Measurements from ENCODE around the gene DLK1.

The DLK1 gene

GRCh38 chr14:100736269-100737180 lies 9.8 kb downstream of the DLK1 start:
- no peak for DNase-seq

- DNase-seq: no peak
Observed at GRCh38 chr14:100737526-100737925, 10.8 kb downstream of the DLK1 start.

DNA sequence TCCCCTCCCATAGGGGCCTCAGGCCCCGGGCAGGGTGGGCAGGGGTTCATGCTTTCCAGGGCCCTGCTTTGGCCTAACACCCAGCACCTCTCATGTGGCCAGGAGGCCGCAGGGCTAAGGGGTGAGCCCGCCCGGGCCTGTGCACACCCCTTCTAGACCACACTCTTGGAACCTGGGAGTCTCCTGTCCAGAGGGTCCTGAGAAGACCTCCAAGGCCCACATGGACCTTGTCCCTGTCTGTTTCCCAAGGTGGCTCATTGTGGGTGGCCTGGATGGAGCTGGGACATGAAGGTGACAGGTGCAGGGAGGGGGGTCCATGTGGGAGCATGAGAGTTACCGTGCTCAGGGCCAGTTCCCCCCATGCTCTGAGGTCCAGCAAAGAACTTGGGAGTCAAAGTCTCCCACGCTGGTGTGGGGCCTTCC lies 11.6 kb downstream of the DLK1 start:
- no peak for DNase-seq

- no peak for DNase-seq
Observed at GRCh38 chr14:100738704-100739131, 12.0 kb downstream of the DLK1 start.

DNA sequence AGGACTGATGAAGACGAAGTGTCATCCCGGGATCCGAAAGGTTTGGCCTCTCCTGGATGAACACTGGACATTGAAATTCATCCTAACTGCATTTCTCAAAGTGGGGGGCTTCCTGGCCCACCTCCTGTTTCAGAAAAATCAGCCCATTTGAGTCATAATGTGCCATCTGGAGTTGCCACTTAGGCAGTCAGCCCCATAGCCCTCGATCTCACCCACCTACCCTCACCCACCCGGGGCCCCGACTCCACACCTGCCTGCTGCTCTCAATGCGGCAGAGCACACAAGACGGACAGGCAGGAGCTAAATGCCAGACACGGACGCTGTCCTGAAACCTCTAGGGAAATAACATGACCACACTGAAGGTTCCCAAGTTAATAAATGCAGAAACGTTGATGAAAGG lies 12.6 kb downstream of the DLK1 start:
- no peak for DNase-seq

GRCh38 chr14:100740196-100740825 lies 13.6 kb downstream of the DLK1 start:
- DNase-seq: no peak

- DNase-seq: no peak
Observed at GRCh38 chr14:100740929-100741328, 14.2 kb downstream of the DLK1 start.

DNA sequence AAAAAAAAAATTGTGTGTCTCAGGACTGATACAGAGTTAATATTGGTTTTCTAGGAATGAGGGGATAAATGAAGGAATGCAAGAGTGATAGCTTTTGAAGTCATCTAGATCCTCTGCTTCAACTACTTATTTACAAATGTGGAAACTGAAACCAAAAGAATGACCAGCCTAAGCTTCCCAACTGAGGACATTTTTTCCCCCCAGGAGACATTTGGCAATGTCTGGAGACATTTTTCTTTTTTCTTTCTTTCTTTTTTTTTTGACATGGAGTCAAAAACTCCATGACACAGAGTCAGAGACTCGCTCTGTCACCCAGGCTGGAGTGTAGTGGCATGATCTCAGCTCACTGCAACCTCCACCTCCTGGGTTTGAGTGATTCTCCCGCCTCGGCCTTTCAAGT lies 15.3 kb downstream of the DLK1 start:
- DNase-seq: no peak

DNA sequence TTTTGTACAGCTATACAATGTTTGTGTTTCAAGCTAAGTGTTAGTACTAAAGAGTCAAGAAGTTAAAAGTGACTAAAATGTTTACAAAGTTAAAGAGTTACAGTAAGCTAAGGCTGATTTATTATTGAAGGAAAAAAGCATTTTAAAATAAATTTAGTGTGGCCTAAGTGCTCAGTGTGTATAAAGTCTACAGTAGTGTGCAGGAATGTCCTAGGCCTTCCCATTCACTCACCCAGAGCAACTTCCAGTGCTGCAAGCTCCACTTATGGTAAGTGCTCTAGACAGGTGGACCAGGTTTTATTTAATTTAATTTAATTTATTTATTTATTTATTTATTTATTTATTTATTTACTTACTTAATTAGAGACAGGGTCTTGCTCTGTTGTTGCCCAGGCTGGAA lies 19.6 kb downstream of the DLK1 start:
- no peak for DNase-seq

DNA sequence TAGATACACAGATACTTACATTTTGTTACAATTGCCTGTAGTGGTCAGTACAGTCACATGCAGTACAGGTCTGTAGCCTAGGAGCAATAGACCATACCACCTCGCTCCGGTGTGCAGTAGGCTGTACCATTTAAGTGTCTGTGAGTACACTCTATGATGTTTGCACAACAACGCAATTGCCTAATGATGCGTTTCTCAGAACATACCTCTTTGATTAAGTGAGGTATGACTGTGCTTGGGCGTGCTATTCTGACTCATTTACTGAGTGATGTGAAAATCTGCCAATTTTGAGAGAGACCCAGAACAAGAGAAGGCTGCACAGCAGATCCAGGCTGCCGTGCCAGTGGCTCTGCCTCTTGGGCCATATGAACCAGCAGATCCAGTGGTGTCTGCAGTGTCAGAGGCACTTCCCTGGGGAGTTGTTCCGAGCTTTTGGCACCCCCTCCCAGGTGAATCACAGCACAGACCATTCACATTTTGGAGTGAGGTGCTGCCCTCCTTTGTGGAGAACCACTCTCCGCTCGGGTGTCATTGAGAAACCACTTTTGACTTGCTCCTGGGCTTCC lies 20.4 kb downstream of the DLK1 start:
- no peak for DNase-seq

DNA sequence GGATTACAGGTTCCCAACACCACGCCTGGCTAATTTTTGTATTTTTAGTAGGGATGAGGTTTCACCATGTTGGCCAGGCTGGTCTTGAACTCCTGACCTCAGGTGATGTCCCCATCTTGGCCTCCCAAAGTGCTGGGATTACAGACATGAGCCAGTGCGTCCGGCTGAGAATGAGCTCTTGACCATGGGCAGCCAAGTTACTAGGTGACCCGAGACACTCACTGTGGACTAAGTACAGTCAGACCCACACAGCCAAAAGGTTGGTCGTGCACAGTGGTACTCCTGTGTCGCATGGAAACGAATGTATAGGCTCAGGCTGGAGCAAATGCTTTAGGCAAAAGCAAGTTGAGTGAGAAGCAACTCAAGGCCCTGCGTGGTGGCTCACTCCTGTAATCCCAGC lies 21.0 kb downstream of the DLK1 start:
- no peak for DNase-seq

DNA sequence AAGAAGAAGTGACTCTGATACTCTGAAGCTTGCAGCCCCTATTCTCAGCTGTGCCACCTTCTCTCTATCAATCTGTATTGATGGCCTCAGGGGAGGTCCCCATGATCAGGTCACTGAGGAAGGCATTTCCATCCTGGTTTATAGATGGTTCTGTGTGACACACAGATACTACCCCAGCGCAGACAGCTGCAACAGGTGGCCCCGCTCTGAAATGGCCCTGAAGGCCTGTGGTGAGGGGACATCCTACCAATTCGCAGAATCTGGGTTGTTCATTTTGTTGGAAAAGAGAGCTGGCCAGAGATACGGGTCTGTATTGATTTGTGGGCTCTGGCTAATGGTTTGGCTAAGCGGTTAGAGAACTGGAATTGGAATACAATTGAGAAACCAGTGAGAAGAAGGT lies 21.7 kb downstream of the DLK1 start:
- no peak for DNase-seq

- no peak for DNase-seq
Observed at GRCh38 chr14:100748944-100749343, 22.3 kb downstream of the DLK1 start.

DNA sequence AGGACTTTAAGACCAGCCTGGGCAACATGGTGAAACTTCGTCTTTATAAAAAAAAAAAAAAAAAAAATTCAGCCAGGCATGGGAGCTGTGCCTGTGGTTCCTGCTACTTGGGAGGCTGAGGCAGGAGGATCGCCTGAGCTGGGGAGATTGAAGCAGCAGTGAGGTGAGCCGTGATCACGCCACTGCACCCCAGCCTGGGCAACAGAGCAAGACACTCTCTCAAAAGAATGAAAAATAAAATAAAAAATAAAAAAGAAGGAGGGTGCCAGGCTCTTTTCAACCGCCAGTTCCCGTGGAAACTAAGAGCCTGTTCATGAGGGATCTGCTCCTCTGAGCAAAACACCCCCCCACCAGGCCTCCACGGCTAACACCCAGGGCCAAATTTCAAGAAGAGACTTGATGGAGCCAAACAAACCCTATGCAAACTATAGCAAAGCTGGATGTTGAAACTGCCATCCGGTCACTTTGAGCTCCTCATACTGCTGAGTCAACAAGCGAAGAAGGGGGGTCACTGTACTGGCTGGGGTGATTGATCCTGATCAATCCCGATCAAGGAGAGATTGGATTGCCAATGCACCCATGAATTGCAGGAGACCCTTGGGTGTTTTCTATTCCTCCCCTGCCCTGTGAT lies 23.4 kb downstream of the DLK1 start:
- no peak for DNase-seq

GRCh38 chr14:100750762-100751699 lies 24.3 kb downstream of the DLK1 start:
- no peak for DNase-seq

- DNase-seq: no peak
Observed at GRCh38 chr14:100754020-100754419, 27.3 kb downstream of the DLK1 start.

DNA sequence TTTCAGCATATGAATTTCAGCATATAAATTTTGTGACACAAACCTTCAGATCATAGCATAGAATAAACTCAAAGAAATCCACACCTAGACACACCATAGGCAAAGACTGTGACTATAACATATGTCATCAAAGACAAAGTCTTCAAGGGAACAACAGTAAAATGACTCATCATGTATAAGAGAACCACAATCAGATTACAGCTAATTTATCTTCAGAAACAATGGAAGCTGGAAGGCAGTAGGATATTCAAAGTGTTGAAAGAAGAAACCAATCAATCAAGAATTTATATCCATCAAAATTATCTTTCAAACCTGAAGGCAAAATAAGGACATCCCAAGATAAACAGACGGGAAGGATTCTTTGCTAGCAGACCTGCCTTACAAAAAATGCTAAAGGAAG lies 29.0 kb downstream of the DLK1 start:
- DNase-seq: no peak

GRCh38 chr14:100761481-100761880 lies 34.8 kb downstream of the DLK1 start:
- no peak for DNase-seq

DNA sequence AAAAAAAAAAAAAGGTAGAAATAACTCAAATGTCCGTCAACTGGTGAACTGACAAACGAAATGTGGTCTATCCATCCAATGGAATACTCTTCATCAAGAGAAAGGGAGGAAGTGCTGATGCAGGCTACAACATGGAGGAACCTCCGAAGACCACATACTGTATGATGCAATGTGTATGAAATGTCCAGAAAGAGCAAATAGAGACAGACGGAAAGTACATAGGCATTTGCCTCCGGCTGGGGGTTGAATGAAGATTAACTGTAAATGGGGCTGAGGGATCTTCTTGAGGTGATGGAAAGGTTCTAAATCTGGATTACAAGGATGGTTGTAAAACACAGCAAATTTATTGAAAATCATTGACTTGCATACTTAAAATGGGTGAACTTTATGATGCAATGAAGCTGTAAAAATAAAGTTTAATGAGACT lies 35.4 kb downstream of the DLK1 start:
- DNase-seq: no peak

DNA sequence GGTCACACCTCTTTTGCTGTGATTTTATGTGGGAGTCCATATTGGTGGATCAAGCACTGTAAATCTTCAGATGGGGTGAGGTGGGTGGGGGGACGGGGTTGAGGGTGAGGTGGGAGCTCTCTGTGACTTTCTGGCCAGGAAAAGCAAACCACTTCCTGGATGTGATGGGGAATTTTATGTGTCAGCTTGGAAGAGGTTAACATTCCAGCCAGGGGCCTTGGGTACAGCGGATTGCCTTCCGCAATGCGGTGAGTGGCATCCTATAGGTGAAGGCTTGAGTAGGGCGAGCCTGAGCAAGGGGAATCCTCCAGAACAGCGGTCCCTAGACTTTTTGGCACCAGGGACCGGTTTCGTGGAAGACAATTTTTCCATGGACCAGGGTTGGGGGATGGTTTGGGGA lies 36.2 kb downstream of the DLK1 start:
- DNase-seq: no peak

- no peak for DNase-seq
Observed at GRCh38 chr14:100764471-100765115, 37.9 kb downstream of the DLK1 start.

GRCh38 chr14:100765296-100765695 lies 38.6 kb downstream of the DLK1 start:
- no peak for DNase-seq

Measured in stimulated activated CD4-positive, alpha-beta T cell treated with anti-CD3 and anti-CD28 coated beads, Interleukin-4, amount 100 ng/mL, for 1 hour (primary cell).